ENCODE results near the gene SHISA8. TPM values are rescaled to one million over a fixed set of nuclear protein-coding genes. Genes with fewer than 3 reads are reported as not detected.

The SHISA8 gene
- total RNA-seq, 1 experiment from 2014 or later = 2.4 TPM

DNA sequence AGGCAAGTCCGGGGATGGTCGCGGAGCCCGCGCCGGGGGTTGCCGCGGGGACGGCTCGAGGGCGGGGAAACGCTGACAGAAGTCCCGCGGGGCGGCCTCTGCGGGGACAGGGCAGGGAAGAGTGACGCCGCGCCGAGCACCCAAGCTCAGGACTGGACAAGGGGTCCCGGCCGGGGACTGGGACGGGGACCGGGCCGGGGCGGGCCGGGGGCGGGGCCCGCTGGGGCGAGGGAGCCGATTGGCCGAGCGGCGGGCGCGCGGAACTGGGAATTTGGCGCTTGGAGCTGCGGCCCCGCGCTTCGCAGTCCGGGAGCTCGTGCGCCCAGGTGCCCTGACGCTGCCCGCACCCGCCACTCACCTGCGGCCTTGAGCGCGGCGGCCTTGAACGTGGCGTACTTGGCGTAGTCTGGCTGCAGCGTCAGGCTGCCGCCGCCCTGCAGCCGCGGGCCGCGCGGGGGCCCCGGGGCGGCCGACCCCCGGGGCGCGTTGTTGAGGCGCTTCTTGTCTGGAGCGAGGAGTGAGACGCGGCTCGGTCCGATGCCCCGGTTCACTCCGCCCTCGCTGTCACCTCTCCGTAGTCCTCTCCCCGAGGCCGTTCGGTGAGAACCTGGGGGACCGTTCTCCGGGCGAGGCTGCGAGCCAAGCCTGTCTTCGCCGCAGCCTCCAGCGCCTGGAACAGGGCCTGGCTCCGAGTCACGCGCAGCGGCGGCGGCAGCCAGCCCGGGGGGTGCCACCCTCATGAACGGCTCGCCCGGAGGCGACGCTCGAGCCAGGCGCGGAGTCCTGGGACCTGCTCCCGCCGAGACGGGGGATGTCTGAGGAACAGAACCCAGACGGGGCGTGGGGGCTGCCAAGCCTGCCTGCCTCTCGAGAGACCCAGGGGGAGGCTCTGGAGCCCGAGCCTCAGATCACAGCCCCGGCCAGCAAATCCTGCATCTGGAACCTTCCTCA lies 4.5 kb downstream of the SHISA8 start:
- ChIA-PET CTCF (interaction anchor here (1.0 to 3.8 kb wide), 10 partner anchors 9 to 243 kb away, joined by 3 to 66 read pairs (median 6); partner anchors contain the start of genes SREBF2 and TNFRSF13C), POLR2A (interaction anchor here (1.5 kb wide), 1 partner anchor 110 kb away, joined by 5 read pairs; the partner anchor contains the start of gene CCDC134)
- ATAC-seq = peak; percentile 27
- peaks cover 5% of the 10 kb centered on the region; the same call in 1 of the 2 replicates for H3K36me3 Mint-ChIP-seq
- no peaks in the 10 kb centered on the region for H3K9me3 Mint-ChIP-seq
- peaks cover 57% of the 10 kb centered on the region for H3K27me3 Mint-ChIP-seq (ENCODE audit: low read depth)
- no peak overlapping the region for H3K4me3 Mint-ChIP-seq
- peaks cover 17% of the 10 kb centered on the region for H3K4me1 Mint-ChIP-seq
- peak; percentile 69 for DNase-seq (ENCODE audit: low spot score)
- H3K27ac Mint-ChIP-seq = no peak overlapping the region
- TF ChIP-seq ETV6 (CRISPR knock-in tag; IDR thresholded peaks at IDR 0.05) = no peak; the same call in 1 of the 2 replicates
- peak; percentile 67; the same call in 1 of the 2 replicates for TF ChIP-seq ZNF232 (CRISPR knock-in tag; IDR thresholded peaks at IDR 0.05)
- peak; percentile 59; the same call in 1 of the 2 replicates for TF ChIP-seq ZNF317 (CRISPR knock-in tag; IDR thresholded peaks at IDR 0.05; ENCODE audit: borderline replicate concordance, low read depth)
- TF ChIP-seq SMAD4 (CRISPR knock-in tag; IDR thresholded peaks at IDR 0.05) = no peak
- TF ChIP-seq NR3C1 (CRISPR knock-in tag; conservative IDR thresholded peaks at IDR 0.05; ENCODE audit: low read depth) = no peak
- peak; percentile 95 for TF ChIP-seq NFE2L1 (CRISPR knock-in tag; IDR thresholded peaks at IDR 0.05)
- TF ChIP-seq EMX1 (CRISPR knock-in tag; IDR thresholded peaks at IDR 0.05) = no peak
- TF ChIP-seq, protein P1, sequence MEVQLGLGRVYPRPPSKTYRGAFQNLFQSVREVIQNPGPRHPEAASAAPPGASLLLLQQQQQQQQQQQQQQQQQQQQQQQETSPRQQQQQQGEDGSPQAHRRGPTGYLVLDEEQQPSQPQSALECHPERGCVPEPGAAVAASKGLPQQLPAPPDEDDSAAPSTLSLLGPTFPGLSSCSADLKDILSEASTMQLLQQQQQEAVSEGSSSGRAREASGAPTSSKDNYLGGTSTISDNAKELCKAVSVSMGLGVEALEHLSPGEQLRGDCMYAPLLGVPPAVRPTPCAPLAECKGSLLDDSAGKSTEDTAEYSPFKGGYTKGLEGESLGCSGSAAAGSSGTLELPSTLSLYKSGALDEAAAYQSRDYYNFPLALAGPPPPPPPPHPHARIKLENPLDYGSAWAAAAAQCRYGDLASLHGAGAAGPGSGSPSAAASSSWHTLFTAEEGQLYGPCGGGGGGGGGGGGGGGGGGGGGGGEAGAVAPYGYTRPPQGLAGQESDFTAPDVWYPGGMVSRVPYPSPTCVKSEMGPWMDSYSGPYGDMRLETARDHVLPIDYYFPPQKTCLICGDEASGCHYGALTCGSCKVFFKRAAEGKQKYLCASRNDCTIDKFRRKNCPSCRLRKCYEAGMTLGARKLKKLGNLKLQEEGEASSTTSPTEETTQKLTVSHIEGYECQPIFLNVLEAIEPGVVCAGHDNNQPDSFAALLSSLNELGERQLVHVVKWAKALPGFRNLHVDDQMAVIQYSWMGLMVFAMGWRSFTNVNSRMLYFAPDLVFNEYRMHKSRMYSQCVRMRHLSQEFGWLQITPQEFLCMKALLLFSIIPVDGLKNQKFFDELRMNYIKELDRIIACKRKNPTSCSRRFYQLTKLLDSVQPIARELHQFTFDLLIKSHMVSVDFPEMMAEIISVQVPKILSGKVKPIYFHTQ (CRISPR knock-in tag; IDR thresholded peaks at IDR 0.05) = no peak
- TF ChIP-seq, protein P2, sequence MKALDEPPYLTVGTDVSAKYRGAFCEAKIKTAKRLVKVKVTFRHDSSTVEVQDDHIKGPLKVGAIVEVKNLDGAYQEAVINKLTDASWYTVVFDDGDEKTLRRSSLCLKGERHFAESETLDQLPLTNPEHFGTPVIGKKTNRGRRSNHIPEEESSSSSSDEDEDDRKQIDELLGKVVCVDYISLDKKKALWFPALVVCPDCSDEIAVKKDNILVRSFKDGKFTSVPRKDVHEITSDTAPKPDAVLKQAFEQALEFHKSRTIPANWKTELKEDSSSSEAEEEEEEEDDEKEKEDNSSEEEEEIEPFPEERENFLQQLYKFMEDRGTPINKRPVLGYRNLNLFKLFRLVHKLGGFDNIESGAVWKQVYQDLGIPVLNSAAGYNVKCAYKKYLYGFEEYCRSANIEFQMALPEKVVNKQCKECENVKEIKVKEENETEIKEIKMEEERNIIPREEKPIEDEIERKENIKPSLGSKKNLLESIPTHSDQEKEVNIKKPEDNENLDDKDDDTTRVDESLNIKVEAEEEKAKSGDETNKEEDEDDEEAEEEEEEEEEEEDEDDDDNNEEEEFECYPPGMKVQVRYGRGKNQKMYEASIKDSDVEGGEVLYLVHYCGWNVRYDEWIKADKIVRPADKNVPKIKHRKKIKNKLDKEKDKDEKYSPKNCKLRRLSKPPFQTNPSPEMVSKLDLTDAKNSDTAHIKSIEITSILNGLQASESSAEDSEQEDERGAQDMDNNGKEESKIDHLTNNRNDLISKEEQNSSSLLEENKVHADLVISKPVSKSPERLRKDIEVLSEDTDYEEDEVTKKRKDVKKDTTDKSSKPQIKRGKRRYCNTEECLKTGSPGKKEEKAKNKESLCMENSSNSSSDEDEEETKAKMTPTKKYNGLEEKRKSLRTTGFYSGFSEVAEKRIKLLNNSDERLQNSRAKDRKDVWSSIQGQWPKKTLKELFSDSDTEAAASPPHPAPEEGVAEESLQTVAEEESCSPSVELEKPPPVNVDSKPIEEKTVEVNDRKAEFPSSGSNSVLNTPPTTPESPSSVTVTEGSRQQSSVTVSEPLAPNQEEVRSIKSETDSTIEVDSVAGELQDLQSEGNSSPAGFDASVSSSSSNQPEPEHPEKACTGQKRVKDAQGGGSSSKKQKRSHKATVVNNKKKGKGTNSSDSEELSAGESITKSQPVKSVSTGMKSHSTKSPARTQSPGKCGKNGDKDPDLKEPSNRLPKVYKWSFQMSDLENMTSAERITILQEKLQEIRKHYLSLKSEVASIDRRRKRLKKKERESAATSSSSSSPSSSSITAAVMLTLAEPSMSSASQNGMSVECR (CRISPR knock-in tag; IDR thresholded peaks at IDR 0.05; ENCODE audit: borderline replicate concordance) = peak; percentile 77; the same call in 1 of the 2 replicates
- no peak for TF ChIP-seq PREB (CRISPR knock-in tag; IDR thresholded peaks at IDR 0.05; ENCODE audit: borderline replicate concordance)
- TF ChIP-seq NR2C2 (CRISPR knock-in tag; IDR thresholded peaks at IDR 0.05) = no peak
- TF ChIP-seq MLX (CRISPR knock-in tag; IDR thresholded peaks at IDR 0.05) = no peak
- peak; percentile 66; the same call in 1 of the 2 replicates for TF ChIP-seq TEAD1 (CRISPR knock-in tag; IDR thresholded peaks at IDR 0.05)
- peak; percentile 87 for TF ChIP-seq FOXK1 (CRISPR knock-in tag; IDR thresholded peaks at IDR 0.05)
- TF ChIP-seq IRF2 (CRISPR knock-in tag; IDR thresholded peaks at IDR 0.05; ENCODE audit: borderline replicate concordance, low read depth) = no peak
- peak; percentile 61; the same call in 1 of the 2 replicates for TF ChIP-seq TP53 (CRISPR knock-in tag; IDR thresholded peaks at IDR 0.05)
- TF ChIP-seq, protein P3, sequence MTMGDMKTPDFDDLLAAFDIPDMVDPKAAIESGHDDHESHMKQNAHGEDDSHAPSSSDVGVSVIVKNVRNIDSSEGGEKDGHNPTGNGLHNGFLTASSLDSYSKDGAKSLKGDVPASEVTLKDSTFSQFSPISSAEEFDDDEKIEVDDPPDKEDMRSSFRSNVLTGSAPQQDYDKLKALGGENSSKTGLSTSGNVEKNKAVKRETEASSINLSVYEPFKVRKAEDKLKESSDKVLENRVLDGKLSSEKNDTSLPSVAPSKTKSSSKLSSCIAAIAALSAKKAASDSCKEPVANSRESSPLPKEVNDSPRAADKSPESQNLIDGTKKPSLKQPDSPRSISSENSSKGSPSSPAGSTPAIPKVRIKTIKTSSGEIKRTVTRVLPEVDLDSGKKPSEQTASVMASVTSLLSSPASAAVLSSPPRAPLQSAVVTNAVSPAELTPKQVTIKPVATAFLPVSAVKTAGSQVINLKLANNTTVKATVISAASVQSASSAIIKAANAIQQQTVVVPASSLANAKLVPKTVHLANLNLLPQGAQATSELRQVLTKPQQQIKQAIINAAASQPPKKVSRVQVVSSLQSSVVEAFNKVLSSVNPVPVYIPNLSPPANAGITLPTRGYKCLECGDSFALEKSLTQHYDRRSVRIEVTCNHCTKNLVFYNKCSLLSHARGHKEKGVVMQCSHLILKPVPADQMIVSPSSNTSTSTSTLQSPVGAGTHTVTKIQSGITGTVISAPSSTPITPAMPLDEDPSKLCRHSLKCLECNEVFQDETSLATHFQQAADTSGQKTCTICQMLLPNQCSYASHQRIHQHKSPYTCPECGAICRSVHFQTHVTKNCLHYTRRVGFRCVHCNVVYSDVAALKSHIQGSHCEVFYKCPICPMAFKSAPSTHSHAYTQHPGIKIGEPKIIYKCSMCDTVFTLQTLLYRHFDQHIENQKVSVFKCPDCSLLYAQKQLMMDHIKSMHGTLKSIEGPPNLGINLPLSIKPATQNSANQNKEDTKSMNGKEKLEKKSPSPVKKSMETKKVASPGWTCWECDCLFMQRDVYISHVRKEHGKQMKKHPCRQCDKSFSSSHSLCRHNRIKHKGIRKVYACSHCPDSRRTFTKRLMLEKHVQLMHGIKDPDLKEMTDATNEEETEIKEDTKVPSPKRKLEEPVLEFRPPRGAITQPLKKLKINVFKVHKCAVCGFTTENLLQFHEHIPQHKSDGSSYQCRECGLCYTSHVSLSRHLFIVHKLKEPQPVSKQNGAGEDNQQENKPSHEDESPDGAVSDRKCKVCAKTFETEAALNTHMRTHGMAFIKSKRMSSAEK (CRISPR knock-in tag; IDR thresholded peaks at IDR 0.05; ENCODE audit: borderline replicate concordance) = no peak
- TF ChIP-seq, protein P4, sequence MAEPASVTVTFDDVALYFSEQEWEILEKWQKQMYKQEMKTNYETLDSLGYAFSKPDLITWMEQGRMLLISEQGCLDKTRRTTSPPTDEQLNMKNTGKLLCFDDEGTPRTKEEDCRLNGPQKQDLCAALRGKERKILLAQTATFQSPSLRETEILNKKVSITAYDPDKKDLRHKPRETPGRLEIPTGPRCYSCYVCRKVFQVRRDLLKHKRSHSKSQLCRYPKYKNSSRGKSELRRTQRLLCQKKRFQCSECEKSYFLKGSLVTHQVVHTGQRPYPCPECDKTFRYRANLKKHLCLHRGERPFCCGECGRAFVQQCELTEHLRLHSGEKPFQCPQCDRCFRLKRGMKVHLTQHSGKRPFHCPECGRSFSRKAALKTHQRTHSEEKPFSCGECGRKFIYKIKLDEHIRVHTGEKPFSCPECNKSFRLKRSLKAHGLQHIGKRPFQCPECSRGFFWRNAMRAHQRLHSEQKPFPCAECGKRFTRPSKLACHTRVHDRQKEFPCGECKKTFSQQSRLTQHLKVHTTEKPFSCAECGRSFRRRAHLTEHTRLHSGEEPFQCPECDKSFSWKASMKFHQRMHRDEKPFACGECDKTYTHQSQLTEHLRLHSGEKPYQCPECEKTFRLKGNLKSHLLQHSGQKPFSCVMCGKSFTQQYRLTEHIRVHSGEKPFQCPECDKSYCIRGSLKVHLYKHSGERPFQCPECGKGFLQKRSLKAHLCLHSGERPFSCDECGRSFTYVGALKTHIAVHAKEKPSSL (CRISPR knock-in tag; conservative IDR thresholded peaks at IDR 0.05) = no peak
- TF ChIP-seq MAX (CRISPR knock-in tag; IDR thresholded peaks at IDR 0.05) = peak; percentile 87; the same call in 1 of the 2 replicates

All from WTC11 (cell line).